22Rv1 (cell line): ENCODE measurements around the gene UBE2S.

Experiments
- H3K27ac ChIP-seq: fragments of 450-650 bp; 2 replicates; pipeline ENCODE4 v1.5.1; 2017
- CTCF ChIP-seq: fragments of 450-650 bp; IDR thresholded peaks from 2 replicates; pipeline ENCODE4 v1.5.1; 2017; ENCODE audit warnings: mild to moderate bottlenecking
- ZFX ChIP-seq: fragments of 450-650 bp; IDR thresholded peaks from 2 replicates; pipeline ENCODE4 v1.6.1; 2017; ENCODE audit warnings: antibody characterized with exemption, borderline replicate concordance

The UBE2S gene

GRCh38 chr19:55389386-55390317 is 17.9 kb downstream of the UBE2S start:
- TF ChIP-seq CTCF (no peak), ZFX (no peak)
- H3K27ac ChIP-seq: peak overlapping the region; percentile 98

GRCh38 chr19:55387736-55388497 is 19.7 kb downstream of the UBE2S start:
- TF ChIP-seq ZFX: no peak
- no peak for TF ChIP-seq CTCF
- H3K27ac ChIP-seq: peak overlapping the region; percentile 98

GRCh38 chr19:55386493-55386971 is 21.1 kb downstream of the UBE2S start:
- peak overlapping the region; percentile 98 for H3K27ac ChIP-seq
- TF ChIP-seq ZFX (no peak), CTCF (no peak)

GRCh38 chr19:55385724-55386492 is 21.7 kb downstream of the UBE2S start, which contains the start of gene RPL28:
Gene RPL28 (plus strand): TSS chr19:55385932. CDS start chr19:55386358, 426 bp downstream.
- H3K27ac ChIP-seq: peak within 1 kb of the TSS; percentile 98
- TF ChIP-seq ZFX: no peak

- peak overlapping the region; percentile 98 for H3K27ac ChIP-seq
- TF ChIP-seq ZFX (no peak), CTCF (no peak)
Measured at GRCh38 chr19:55384920-55385723, 22.5 kb downstream of the UBE2S start.

- H3K27ac ChIP-seq: peak within 1 kb of the TSS; percentile 98
- TF ChIP-seq ZFX (no peak), CTCF (peak; percentile 0; the same call in 1 of the 2 replicates)
Measured at GRCh38 chr19:55384131-55384919, 23.3 kb downstream of the UBE2S start, which contains the start of gene TMEM238. Gene TMEM238 (minus strand): TSS chr19:55384292. CDS start chr19:55384259, 33 bp downstream.
